GM19438 (cell line): Measurements from ENCODE around the gene GBX1.

Experiments
- ATAC-seq: cut with Tn5 transposase; IDR thresholded peaks from one replicate; pipeline ENCODE4 v1.9.1; 2021; ENCODE audit warnings: low read depth; ENCODE audit not compliant: unreplicated experiment

The GBX1 gene

GRCh38 chr7:151167197-151167961 lies at the start of gene GBX1:
TSS of gene GBX1 (minus strand) at chr7:151167694. CDS start at chr7:151167548, 146 bp downstream.
- ATAC-seq = no peak

GRCh38 chr7:151215396-151215795 lies 47.9 kb upstream of the GBX1 start:
- no peak for ATAC-seq

GRCh38 chr7:151213826-151214225 lies 46.3 kb upstream of the GBX1 start:
- no peak for ATAC-seq

DNA sequence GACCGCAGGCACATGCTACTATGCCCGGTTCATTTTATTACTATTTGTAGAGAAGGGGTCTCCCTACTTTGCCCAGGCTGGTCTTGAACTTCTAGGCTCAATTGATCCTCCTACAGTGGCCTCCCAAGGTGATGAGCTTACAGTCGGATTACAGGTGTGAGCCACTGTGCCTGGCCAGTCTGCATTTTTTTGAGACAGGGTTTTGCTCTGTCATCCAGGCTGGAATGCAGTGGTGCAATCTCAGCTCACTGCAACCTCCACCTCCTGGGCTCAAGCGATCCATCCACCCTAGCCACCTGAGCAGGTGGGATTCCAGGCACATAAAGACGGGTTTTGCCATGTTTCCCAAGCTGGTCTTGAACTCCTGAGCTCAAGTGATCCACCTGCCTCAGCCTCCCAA lies 45.1 kb upstream of the GBX1 start:
- ATAC-seq = no peak

GRCh38 chr7:151211155-151211772 lies 43.8 kb upstream of the GBX1 start:
- ATAC-seq = no peak

GRCh38 chr7:151210087-151210854 lies 42.8 kb upstream of the GBX1 start, which contains the start of gene H2BK1:
TSS of gene H2BK1 (minus strand) at chr7:151210488. CDS start at chr7:151210318, 170 bp downstream.
- no peak for ATAC-seq

- no peak for ATAC-seq
These were observed 42.1 kb upstream of the GBX1 start for GRCh38 chr7:151209588-151209987.

DNA sequence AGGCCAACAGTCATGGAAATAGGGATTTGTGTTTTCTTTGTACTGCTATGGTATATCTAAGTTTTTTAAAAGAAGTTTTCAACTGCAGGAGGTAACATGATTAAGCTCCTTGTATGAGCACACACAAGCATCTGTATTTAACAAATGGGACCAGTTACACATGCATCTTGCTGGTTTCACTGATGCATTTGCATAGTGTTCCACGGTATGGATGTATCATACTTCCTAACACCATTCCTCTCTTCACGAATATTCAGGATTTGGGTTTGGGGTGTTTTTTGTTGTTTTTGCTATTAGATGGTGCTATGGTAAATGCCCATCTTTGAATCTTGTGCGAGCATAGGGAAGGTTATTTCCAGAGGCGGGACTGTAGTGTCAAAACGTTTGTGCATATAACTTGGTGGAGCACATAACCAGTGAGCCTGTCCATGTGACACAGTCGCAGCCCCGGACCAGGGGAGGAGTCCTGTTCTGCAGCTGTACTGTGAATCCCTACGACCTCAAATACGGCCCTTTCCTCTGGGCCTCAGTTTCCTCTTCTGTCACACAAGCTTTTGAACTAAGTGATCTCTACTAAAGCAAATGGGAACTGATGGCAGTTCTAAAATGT lies 40.9 kb upstream of the GBX1 start:
- ATAC-seq = no peak

DNA sequence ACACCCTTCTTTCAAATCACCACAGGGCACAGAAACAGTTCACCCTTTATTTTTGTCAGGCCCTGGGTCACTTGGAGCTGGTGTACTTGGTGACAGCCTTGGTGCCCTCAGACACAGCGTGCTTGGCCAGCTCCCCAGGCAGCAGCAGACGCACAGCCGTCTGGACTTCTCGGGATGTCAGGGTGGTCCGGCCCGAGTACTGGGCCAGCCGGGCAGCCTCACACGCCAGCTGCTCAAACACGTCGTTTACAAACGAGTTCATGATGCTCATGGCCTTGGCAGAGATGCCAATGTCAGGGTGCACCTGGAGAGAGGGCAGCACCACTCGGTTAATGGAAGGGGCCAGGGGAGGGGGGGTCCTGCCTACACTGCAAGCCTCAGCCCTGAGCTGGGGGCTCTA lies 40.3 kb upstream of the GBX1 start:
- ATAC-seq = no peak

GRCh38 chr7:151207315-151207714 lies 39.8 kb upstream of the GBX1 start:
- ATAC-seq = no peak

- no peak for ATAC-seq
These were observed 39.4 kb upstream of the GBX1 start for GRCh38 chr7:151206914-151207313.

- no peak for ATAC-seq
These were observed 38.2 kb upstream of the GBX1 start for GRCh38 chr7:151205730-151206129.

- no peak for ATAC-seq
These were observed 37.0 kb upstream of the GBX1 start for GRCh38 chr7:151204383-151205032.

DNA sequence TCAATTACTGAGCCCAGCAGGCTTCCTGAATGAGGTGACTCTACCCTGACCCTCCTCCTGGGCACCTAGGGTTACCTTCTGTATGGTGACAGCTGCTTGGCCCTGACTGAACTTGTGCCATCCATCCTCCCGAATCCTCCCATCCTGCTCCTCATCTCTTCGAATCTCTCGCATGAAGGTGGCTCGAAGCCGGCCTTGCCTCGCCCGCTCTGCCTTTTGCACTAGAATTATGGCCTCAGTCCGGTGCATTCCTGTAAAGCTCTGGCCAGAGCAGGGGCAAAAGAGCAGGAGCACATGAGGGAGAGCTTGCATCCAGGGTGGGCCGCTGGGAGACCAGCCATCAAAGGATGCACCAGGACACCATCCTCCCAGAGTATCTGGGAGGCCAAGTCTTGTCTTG lies 35.3 kb upstream of the GBX1 start:
- no peak for ATAC-seq

DNA sequence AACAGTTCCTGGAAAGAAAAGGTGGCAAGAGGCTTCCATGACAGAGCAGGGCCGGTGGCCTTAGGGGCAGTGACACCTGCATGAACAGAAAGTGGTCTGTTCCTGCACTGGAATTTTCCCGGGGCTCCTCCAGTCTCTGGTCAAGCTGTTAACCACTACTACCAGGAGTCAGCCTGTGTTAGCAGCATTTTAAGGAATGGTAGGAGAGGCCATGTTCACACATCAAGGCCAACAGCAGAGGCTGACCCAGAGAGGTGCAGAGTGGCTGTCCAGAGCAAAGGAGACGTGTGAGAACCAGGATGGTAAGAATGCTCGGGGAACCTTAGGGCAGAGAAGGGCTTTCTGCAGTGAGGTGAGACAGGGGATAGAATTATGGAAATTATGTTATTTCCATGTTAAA lies 34.3 kb upstream of the GBX1 start:
- no peak for ATAC-seq

DNA sequence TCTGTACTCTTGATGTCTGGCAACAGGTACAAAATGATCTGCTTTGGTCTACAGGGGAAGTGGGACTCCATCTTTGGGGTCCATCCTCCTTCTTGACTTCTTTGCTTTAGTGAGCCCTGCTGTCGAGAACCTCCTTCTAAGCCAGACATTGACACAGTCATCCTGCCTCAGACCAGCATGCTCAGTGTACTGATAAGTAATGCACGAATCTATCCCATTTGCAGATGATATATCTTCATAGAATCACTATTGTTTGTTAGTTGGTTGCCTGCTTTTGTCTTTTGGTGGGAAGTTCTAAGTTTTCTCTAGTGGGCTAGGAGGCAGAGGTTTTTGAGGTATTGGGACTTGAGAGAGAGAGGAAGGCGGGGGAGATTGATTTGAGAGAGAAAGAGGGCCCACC lies 33.9 kb upstream of the GBX1 start:
- no peak for ATAC-seq

- ATAC-seq = no peak
These were observed 31.7 kb upstream of the GBX1 start for GRCh38 chr7:151198945-151199848.

DNA sequence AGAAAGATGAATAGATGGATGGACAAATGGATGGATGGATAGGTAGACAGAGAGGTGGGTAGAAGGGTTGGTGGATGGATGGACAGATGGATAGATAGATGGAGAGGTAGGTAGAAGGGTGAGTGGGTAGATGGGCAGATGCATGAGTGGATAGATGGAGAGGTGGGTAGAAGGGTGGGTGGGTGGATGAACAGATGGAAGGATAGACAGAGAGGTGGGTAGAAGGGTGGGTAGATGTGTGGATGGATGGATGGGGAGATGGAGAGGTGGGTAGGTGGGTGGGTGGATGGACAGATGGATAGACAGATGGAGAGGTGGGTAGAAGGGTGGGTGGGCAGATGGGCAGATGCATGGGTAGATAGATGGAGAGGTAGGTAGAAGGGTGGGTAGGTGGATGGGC lies 30.4 kb upstream of the GBX1 start:
- ATAC-seq = no peak

DNA sequence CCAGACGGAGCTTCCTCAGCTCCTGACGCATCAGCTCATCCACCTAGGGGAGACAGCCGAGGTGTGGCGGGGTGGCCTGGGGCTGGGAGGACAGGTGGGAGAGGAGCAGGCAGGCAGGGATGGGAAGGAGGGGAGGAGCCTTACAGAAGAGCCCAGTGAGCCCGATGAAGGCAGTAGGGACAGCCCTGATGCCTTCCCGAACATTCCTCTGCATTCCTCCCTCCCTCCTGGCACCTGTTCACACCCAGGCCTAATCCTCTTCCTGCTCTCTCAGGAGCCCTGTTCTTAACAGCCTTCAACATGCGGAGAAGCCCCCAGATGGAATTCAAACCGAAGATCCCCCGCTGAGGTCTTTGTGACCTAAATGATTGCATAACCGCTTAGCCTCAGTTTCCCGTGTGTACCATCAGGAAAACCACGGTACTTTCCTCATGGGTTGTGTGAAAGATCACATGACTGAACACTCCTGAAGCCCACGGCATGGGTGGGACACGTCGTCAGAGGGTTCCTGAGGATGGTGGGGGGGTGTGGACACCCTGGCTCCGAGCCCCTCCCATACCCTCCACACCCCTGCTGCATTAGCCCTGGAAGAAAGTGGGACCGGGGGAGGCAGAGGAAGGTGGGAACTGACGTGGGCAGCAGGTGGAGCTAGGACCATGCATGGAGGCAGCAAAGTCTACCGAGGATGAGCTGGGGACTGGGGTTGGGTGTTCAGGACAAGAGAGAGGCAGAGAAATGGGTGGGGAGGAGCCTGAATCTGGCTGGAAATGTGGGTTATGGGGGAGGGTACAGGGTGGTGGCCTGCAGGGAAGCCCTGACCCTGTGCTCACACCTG lies 28.3 kb upstream of the GBX1 start:
- no peak for ATAC-seq
